BLaER1 (cell line): ENCODE results near the gene CAPG.
A peak's percentile ranks its signal among the peaks of the same experiment; 100 is the strongest.
"Not testable (repeated sequence)": the region's sequence is repeated elsewhere in the genome, so short reads cannot be mapped to it uniquely, and the experiment has no call there.

Experiments used
- H3K27ac ChIP-seq: shearing (Covaris generic); formaldehyde crosslinking; 2 replicates; pipeline ENCODE4 v1.8.1; 2022
- H3K27me3 ChIP-seq: shearing (Covaris generic); formaldehyde crosslinking; 2 replicates; pipeline ENCODE4 v1.8.1; 2022
- H3K36me3 ChIP-seq: shearing (Covaris generic); formaldehyde crosslinking; 2 replicates; pipeline ENCODE4 v1.8.1; 2022
- H3K4me1 ChIP-seq: shearing (Covaris generic); formaldehyde crosslinking; 2 replicates; pipeline ENCODE4 v1.8.1; 2022
- H3K4me2 ChIP-seq: shearing (Covaris generic); formaldehyde crosslinking; 2 replicates; pipeline ENCODE4 v1.8.1; 2022
- H3K4me3 ChIP-seq: shearing (Covaris generic); formaldehyde crosslinking; 2 replicates; pipeline ENCODE4 v1.8.1; 2022
- H3K9ac ChIP-seq: shearing (Covaris generic); formaldehyde crosslinking; 2 replicates; pipeline ENCODE4 v1.8.1; 2022
- H3K9me3 ChIP-seq: shearing (Covaris generic); formaldehyde crosslinking; 2 replicates; pipeline ENCODE4 v1.8.1; 2022
- H4K20me1 ChIP-seq: shearing (Covaris generic); formaldehyde crosslinking; 2 replicates; pipeline ENCODE4 v1.8.1; 2022
- Cebpa-rat ChIP-seq: shearing (Covaris generic); IDR thresholded peaks from 2 replicates; pipeline ENCODE4 v1.8.1; 2022

Gene CAPG

DNA sequence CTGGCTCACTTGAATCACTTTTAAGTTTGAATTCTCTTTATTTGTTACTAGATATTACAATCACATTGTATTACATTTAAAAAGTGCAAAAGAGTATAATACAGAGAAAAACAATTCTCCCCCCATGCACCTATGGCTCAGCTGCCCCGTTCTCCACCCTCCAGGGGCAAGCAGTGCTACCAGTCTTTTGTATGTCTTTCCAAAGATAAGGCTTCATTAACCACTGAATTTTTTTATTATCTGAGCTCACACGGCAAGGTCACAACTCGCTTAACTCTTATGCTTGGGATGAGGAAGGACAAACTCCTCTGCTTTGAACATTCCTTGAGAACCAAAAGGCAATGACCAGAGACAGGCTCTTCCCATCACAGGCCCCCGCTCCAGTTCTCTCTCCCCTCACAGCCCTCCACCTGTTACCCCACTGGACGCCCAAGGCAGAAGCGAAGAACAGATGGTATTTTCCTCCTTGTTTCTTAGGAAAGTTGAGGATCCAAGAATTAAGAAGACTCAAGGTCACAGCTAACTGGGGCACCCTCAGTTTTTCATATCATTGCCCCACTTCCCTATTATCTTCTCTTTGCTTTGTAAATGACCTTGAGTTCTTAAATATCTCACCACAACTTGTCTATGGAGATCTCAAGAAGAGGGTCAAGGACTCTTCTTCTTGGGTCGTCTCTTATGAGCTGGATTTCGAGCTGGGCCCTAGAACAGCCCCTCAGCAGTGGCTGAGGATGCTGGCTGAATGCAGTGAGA is 38.5 kb upstream of the CAPG start:
- Histone ChIP-seq H3K9ac (no peak overlapping the region), H3K9me3 (no peaks in the 10 kb centered on the region), H3K4me3 (no peak overlapping the region), H3K36me3 (no peaks in the 10 kb centered on the region), H3K27me3 (no peaks in the 10 kb centered on the region), H3K27ac (no peak overlapping the region), H4K20me1 (no peaks in the 10 kb centered on the region), H3K4me1 (peaks cover 23% of the 10 kb centered on the region), H3K4me2 (no peak overlapping the region)
- no peak for TF ChIP-seq Cebpa-rat

- TF ChIP-seq Cebpa-rat, result no peak
- peaks cover 23% of the 10 kb centered on the region for H3K4me1 ChIP-seq
- H3K4me2 ChIP-seq, result no peak overlapping the region
- H3K9ac ChIP-seq, result no peak overlapping the region
- H3K9me3 ChIP-seq, result no peaks in the 10 kb centered on the region
- no peaks in the 10 kb centered on the region for H3K27me3 ChIP-seq
- peak overlapping the region; percentile 71 for H3K27ac ChIP-seq
- H3K4me3 ChIP-seq, result no peak overlapping the region
- no peaks in the 10 kb centered on the region for H3K36me3 ChIP-seq
- H4K20me1 ChIP-seq, result no peaks in the 10 kb centered on the region
Measured at GRCh38 chr2:85447222-85447585, 37.0 kb upstream of the CAPG start.

DNA sequence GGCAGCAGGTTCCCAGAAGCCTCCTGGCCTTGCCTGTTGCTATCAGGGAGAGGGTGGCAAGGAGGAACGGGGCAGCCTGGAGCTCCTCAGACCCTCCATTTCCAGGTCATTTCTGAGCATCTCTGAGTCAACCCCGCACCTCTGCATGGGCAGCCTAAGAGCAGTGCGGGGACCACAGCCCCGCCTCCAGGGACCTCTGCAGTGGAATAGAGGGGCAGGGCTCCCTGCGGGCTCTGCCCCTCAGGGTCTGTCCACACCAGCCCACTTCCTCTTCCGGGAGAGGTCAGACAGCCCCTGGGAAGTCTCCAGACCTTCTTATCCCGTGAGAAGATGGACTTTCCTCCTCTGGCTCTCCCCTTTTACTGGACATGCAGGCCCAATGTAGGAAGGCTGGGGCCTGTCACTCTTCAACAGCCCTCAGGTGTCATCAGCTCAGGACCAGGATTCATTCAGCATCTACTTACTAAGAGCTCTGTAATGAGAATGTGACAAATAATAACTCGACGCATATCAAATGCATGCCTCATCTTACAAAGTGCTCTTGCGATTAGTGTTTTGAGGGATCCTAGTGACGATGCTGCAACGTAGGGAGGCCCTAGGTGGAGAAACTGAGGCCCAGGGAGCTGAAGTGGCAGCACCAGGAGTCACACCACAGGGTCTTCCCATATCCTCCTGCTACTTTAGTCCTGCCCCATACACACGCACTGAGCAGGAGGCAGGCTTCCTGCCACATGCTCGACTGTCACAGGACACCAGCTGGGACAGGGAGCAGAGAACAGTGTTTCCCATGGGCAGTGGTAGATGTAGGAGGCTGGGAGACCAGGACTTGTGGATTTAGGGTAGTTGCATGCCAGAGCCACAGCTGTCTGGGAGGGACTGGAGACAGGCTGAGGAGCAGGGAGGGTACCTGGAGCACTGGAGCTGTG is 36.4 kb upstream of the CAPG start:
- peak overlapping the region; percentile 38 for H3K9ac ChIP-seq
- peak overlapping the region; percentile 71 for H3K27ac ChIP-seq
- peak overlapping the region; percentile 56 for H3K4me2 ChIP-seq

DNA sequence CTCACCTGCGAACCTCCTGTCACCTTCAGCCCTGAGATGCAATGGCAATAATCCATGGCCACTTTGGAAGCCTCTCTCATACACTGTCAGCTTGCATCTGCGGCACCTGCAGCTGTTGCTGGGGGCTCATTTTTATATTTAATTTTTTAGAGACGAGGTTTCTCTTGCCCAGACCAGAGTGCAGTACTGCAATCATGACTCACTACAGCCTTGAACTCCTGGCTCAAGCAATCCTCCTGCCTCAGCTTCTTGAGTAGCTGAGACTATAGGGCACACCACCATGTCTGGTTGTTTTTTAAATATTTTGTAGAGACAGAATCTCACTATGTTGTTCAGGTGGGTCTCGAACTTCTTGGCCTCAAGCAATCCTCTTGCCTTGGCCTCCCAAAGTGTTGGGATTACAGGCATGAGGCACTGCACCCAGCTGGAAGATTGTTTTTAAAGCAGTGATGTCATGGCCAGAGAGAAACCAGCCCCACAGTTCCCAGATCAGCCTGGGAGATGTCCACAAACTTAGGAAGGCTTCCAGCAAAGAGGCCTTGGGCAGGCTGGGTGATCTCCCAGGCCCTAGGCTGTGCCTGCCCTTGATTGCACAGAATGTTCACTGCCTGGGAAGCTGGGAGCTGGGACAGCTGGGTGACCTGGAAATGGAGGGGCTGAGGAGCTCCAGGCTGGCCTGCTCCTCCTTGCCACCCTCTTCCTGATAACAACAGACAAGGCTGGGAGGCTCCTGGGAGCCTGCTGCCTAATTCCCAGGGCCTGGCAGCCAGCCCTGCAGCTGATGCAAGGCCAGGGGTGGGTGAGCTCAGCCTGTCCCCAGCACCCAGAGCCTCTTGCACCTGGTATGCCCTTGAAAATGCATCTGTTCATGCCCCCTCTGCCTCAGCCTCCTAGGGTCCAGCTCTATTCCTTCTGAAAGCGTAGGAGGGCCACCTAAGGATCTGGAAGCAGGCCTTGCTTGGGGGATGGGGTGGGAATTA is 35.4 kb upstream of the CAPG start:
- Histone ChIP-seq H3K4me3 (no peak overlapping the region), H4K20me1 (no peaks in the 10 kb centered on the region), H3K9ac (peak overlapping the region; percentile 38), H3K4me1 (peaks cover 23% of the 10 kb centered on the region), H3K9me3 (no peaks in the 10 kb centered on the region), H3K4me2 (peak overlapping the region; percentile 56), H3K27ac (peak overlapping the region; percentile 71), H3K27me3 (no peaks in the 10 kb centered on the region), H3K36me3 (no peaks in the 10 kb centered on the region)
- no peak for TF ChIP-seq Cebpa-rat

More for the DNA sequence above, 36.4 kb upstream of the CAPG start:
- Histone ChIP-seq H4K20me1 (no peaks in the 10 kb centered on the region), H3K27me3 (no peaks in the 10 kb centered on the region), H3K36me3 (no peaks in the 10 kb centered on the region), H3K4me1 (peaks cover 23% of the 10 kb centered on the region), H3K9me3 (no peaks in the 10 kb centered on the region), H3K4me3 (no peak overlapping the region)
- TF ChIP-seq Cebpa-rat, result no peak

DNA sequence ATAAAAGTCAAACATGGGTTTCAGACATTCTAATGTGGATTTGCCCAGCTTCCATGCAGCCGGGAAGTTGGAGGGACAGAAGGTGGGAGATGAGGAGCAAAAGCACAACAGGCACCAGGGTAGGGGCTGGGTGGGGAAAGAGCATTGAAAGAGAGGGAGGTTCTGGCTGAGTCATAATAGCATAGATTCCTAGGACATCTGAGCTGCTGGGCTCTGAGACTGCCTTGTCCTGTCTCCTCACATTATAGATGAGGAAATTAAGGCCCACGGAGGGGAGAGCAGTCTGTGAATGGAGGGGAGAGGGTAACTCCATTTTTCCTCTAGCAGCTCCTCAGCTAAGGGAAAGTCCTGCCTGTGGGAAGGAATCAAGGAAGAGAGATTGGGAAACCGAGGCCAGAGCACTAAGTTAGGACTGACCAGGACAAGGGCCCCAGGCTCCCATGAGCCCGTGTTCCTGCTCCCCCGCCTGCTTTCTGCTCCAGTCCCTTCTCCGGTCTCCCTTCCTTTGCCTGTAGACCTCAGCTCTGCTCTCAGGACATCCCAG is 34.5 kb upstream of the CAPG start:
- peak overlapping the region; percentile 71; the same call in 1 of the 2 replicates for H3K27ac ChIP-seq

DNA sequence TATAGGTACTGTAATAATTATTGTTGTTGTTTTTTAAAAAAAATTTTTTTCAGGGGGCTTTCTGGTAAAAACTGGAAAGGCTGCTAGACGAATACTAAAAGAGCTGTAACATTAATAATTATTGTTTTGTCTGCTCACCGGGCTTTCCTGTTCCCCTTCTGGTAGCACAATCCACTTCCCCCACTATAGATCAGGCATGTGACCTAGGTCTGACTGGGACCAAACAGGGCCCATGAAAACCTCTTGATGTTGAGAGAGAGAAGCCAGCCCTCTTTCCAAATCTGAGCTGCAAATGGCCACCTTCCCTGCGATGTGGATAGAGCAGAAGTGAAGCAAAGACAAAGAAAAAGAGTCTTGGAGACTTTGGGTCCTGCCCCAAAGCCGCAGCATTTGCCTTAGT is 31.7 kb upstream of the CAPG start:
- no peaks in the 10 kb centered on the region for H3K36me3 ChIP-seq
- no peak overlapping the region for H3K4me2 ChIP-seq
- no peak overlapping the region for H3K4me3 ChIP-seq
- H3K27me3 ChIP-seq, result no peaks in the 10 kb centered on the region
- H3K9ac ChIP-seq, result no peak overlapping the region
- H3K4me1 ChIP-seq, result peaks cover 41% of the 10 kb centered on the region
- TF ChIP-seq Cebpa-rat, result no peak
- H3K27ac ChIP-seq, result no peak overlapping the region
- H4K20me1 ChIP-seq, result no peaks in the 10 kb centered on the region
- H3K9me3 ChIP-seq, result no peaks in the 10 kb centered on the region

More for the DNA sequence above, 34.5 kb upstream of the CAPG start:
- Histone ChIP-seq H3K36me3 (no peaks in the 10 kb centered on the region), H3K27me3 (no peaks in the 10 kb centered on the region), H3K4me2 (no peak overlapping the region; the same call in 1 of the 2 replicates), H4K20me1 (no peaks in the 10 kb centered on the region), H3K4me1 (peaks cover 23% of the 10 kb centered on the region), H3K9me3 (no peaks in the 10 kb centered on the region), H3K4me3 (no peak overlapping the region), H3K9ac (no peak overlapping the region)
- TF ChIP-seq Cebpa-rat, result no peak

DNA sequence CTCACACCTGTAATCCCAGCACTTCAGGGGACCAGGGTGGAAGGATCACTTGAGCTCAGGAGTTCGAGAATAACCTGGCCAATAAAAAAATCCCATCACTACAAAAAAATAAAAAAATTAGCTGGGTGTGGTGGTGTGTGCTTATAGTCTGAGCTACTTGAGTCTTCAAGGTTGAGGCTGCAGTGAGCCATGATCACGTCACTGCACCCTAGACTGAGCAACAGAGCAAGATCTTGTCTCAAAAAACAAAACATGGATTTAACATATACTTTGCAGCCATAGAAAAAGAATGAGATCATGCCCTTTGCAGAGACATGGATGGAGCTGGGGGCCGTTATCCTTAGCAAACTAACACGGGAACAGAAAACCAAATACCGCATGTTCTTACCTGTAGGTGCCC is 30.6 kb upstream of the CAPG start:
- no peaks in the 10 kb centered on the region for H3K36me3 ChIP-seq
- no peaks in the 10 kb centered on the region for H3K9me3 ChIP-seq
- H3K4me3 ChIP-seq, result no peak overlapping the region
- no peaks in the 10 kb centered on the region for H4K20me1 ChIP-seq
- no peak overlapping the region for H3K4me2 ChIP-seq
- H3K4me1 ChIP-seq, result peaks cover 41% of the 10 kb centered on the region
- no peaks in the 10 kb centered on the region for H3K27me3 ChIP-seq
- H3K27ac ChIP-seq, result no peak overlapping the region
- no peak for TF ChIP-seq Cebpa-rat
- no peak overlapping the region for H3K9ac ChIP-seq

- Histone ChIP-seq H3K4me3 (no peak overlapping the region), H3K27ac (no peak overlapping the region), H3K9ac (no peak overlapping the region), H4K20me1 (no peaks in the 10 kb centered on the region), H3K27me3 (no peaks in the 10 kb centered on the region), H3K36me3 (no peaks in the 10 kb centered on the region), H3K4me1 (peaks cover 41% of the 10 kb centered on the region), H3K9me3 (no peaks in the 10 kb centered on the region), H3K4me2 (no peak overlapping the region)
- TF ChIP-seq Cebpa-rat, result no peak
Measured at GRCh38 chr2:85439986-85440385, 29.8 kb upstream of the CAPG start.

DNA sequence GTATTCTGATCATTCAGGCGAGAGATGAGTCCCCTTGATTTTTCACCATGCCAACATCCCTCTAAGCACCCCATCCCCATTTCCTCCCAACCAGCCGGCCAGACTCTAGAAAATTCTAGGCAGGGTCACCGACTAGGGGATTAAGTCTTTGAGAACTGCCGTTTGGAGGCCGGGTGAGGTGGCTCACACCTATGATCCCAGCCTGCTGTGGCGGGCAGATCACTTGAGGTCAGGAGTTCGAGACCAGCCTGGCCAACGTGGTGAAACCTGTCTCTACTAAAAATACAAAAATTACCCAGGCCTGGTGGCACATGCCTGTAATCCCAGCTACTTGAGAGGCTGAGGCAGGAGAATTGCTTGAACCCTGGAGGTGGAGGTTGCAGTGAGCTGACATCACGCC is 29.4 kb upstream of the CAPG start:
- 0 out of 2 replicates have a peak overlapping the region, but pooled peaks have one; percentile 83 for H3K27ac ChIP-seq
- H3K4me2 ChIP-seq, result peak overlapping the region; percentile 97
- H3K4me1 ChIP-seq, result peaks cover 45% of the 10 kb centered on the region
- not testable (repeated sequence) for H3K36me3 ChIP-seq, H3K9me3 ChIP-seq, H3K4me3 ChIP-seq, H3K9ac ChIP-seq, H3K27me3 ChIP-seq, H4K20me1 ChIP-seq
